H1 (cell line): ENCODE results near the gene CYP4A22. TPM values are rescaled to one million over a fixed set of nuclear protein-coding genes. Genes with fewer than 3 reads are reported as not detected.

Experiments used
- CEBPB ChIP-seq: IDR thresholded peaks from 2 replicates; pipeline ENCODE4 v1.6.1; 2012; ENCODE audit warnings: low read depth, low read length
- NRF1 ChIP-seq: IDR thresholded peaks from 2 replicates; pipeline ENCODE4 v1.6.1; 2011; ENCODE audit warnings: mild to moderate bottlenecking, low read depth, low read length, improper control_type of control experiment
- SAP30 ChIP-seq: fragments of 300-600 bp; sonication (generic); IDR thresholded peaks from 2 replicates; pipeline ENCODE4 v1.7.1; 2012; ENCODE audit warnings: low read length, moderate library complexity, mild to moderate bottlenecking, inconsistent platforms; ENCODE audit not compliant: insufficient read depth, insufficient replicate concordance
- ZNF274 ChIP-seq: IDR thresholded peaks from 2 replicates; pipeline ENCODE4 v1.7.0; 2012; ENCODE audit warnings: low read length, borderline replicate concordance; ENCODE audit errors: extremely low read depth
- polyA plus RNA-seq, 7 experiments: library from polyadenylated mRNA; depleted of rRNA in 3 of 7; stranded (reverse) in 5 of 7; unstranded in 2 of 7; fragments of >200 nt in 5 of 7; fragments of 200-250 nt in 2 of 7; gene quantifications; 1 replicate in 5 of 7; 2 replicates in 1 of 7; 4 replicates in 1 of 7; pipeline versions ENCODE4 v1.2.1 to v1.2.3, GENCODE V29; 2011 to 2013; ENCODE audit warnings: missing spikeins in 2 of 7, mixed read lengths in 2 of 7
- total RNA-seq: library from RNA; stranded (reverse); fragmentation: NEBNext Ultra II Directional; extraction: Animal tissue kit (Norgen Biotek cat#: 25700); gene quantifications from 2 replicates; pipeline ENCODE4 v1.2.1, GENCODE V29; 2021
- TF ChIP-seq, protein P1 (sequence below): IDR thresholded peaks from 2 replicates; pipeline ENCODE4 v1.6.1; 2012; ENCODE audit warnings: inconsistent platforms

The CYP4A22 gene
- total and polyA plus RNA-seq, 2 of the 8 experiments (the other 6 are each of a cell fraction or from before 2014, with no cell fraction given): not detected

DNA sequence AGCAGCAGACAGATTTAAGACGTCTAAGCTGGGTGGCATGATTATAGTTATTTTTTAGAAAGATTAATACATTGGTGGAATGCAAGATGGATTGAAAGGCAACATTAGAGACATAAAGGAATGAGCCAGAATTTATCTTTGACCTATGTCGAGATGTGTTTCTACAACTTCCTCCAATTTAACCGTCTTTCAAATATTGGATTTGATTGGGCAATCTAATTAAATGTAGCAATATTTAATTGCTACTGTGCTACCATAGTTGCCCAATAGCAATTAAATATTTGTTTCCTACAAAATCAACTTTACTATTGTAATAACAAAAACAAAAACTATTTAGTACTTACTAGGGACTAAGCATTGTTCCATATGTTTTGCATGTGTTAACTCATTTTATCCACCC lies 30.4 kb upstream of the CYP4A22 start (continued):
- TF ChIP-seq ZNF274 (no peak), SAP30 (no peak), NRF1 (no peak), CEBPB (no peak)
- TF ChIP-seq, protein P1, sequence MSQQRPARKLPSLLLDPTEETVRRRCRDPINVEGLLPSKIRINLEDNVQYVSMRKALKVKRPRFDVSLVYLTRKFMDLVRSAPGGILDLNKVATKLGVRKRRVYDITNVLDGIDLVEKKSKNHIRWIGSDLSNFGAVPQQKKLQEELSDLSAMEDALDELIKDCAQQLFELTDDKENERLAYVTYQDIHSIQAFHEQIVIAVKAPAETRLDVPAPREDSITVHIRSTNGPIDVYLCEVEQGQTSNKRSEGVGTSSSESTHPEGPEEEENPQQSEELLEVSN: no peak
